Femur (tissue), 1 donor: ENCODE results near the gene TRUB1.
"Not testable (repeated sequence)": the region's sequence is repeated elsewhere in the genome, so short reads cannot be mapped to it uniquely, and the experiment has no call there.

Source experiments
- DNase-seq: peaks from one replicate; pipeline ENCODE4 v3.0.0-alpha.2; 2017

The TRUB1 gene

GRCh38 chr10:114937962-114938855, at the start of gene TRUB1:
Gene TRUB1 (plus strand): TSS chr10:114938195. CDS start chr10:114938254, 59 bp downstream.
- peak; percentile 96 for DNase-seq

GRCh38 chr10:114893251-114893650, 44.7 kb upstream of the TRUB1 start:
- no peak for DNase-seq

GRCh38 chr10:114894911-114895310, 43.1 kb upstream of the TRUB1 start:
- DNase-seq = no peak

GRCh38 chr10:114897011-114897410, 41.0 kb upstream of the TRUB1 start:
- DNase-seq = not testable (repeated sequence)

GRCh38 chr10:114897593-114897992, 40.4 kb upstream of the TRUB1 start:
- no peak for DNase-seq

GRCh38 chr10:114899982-114900381, 38.0 kb upstream of the TRUB1 start:
- DNase-seq = no peak

GRCh38 chr10:114900658-114901057, 37.3 kb upstream of the TRUB1 start:
- no peak for DNase-seq

GRCh38 chr10:114902151-114902550, 35.8 kb upstream of the TRUB1 start:
- no peak for DNase-seq

GRCh38 chr10:114905450-114905849, 32.5 kb upstream of the TRUB1 start:
- no peak for DNase-seq

- no peak for DNase-seq
Observed at GRCh38 chr10:114906981-114907380, 31.0 kb upstream of the TRUB1 start.

GRCh38 chr10:114908896-114909295, 29.1 kb upstream of the TRUB1 start:
- DNase-seq = no peak

GRCh38 chr10:114911052-114911711, 26.8 kb upstream of the TRUB1 start:
- no peak for DNase-seq

- DNase-seq = no peak
Observed at GRCh38 chr10:114911801-114912469, 26.1 kb upstream of the TRUB1 start.

GRCh38 chr10:114912470-114912859, 25.5 kb upstream of the TRUB1 start:
- DNase-seq = no peak

GRCh38 chr10:114914560-114914959, 23.4 kb upstream of the TRUB1 start:
- no peak for DNase-seq

- no peak for DNase-seq
Observed at GRCh38 chr10:114915294-114915693, 22.7 kb upstream of the TRUB1 start.

- no peak for DNase-seq
Observed at GRCh38 chr10:114916653-114917052, 21.3 kb upstream of the TRUB1 start.

- no peak for DNase-seq
Observed at GRCh38 chr10:114917459-114917858, 20.5 kb upstream of the TRUB1 start.

GRCh38 chr10:114917927-114918672, 19.9 kb upstream of the TRUB1 start:
- DNase-seq = no peak

- no peak for DNase-seq
Observed at GRCh38 chr10:114920459-114920858, 17.5 kb upstream of the TRUB1 start.

GRCh38 chr10:114922003-114922402, 16.0 kb upstream of the TRUB1 start:
- no peak for DNase-seq

GRCh38 chr10:114923551-114923950, 14.4 kb upstream of the TRUB1 start:
- no peak for DNase-seq
